WTC11 (cell line): ENCODE results near the gene LCE1D.

ENCODE experiments used
- ESRRA ChIP-seq: sonication (generic); formaldehyde crosslinking; IDR thresholded peaks from 2 replicates; pipeline ENCODE4 v1.8.1; 2022; ENCODE audit warnings: mild to moderate bottlenecking, missing genetic modification reagents, borderline replicate concordance
- GRHL2 ChIP-seq: fragments of 250-450 bp; sonication (Bioruptor Pico); IDR thresholded peaks from 2 replicates; pipeline ENCODE4 v1.8.0; 2022; ENCODE audit warnings: mild to moderate bottlenecking, moderate library complexity; ENCODE audit not compliant: insufficient replicate concordance, severe bottlenecking
- JUN ChIP-seq: sonication (generic); formaldehyde crosslinking; IDR thresholded peaks from 2 replicates; pipeline ENCODE4 v1.8.0; 2023; ENCODE audit warnings: mild to moderate bottlenecking, missing genetic modification reagents
- NFYB ChIP-seq: sonication (generic); formaldehyde crosslinking; conservative IDR thresholded peaks from 2 replicates; pipeline ENCODE4 v1.8.0; 2022; ENCODE audit warnings: low read depth, missing genetic modification reagents
- ZNF138 ChIP-seq: sonication (generic); formaldehyde crosslinking; conservative IDR thresholded peaks from 2 replicates; pipeline ENCODE4 v1.8.1; 2022; ENCODE audit warnings: mild to moderate bottlenecking, moderate library complexity, missing genetic modification reagents
- TF ChIP-seq, protein P1 (sequence below): fragments of 200-600 bp; IDR thresholded peaks from 2 replicates; pipeline ENCODE4 v1.8.0; 2022; ENCODE audit warnings: antibody characterized with exemption
- TF ChIP-seq, protein P2 (sequence below): sonication (generic); formaldehyde crosslinking; IDR thresholded peaks from 2 replicates; pipeline ENCODE4 v1.8.0; 2022; ENCODE audit warnings: mild to moderate bottlenecking, missing genetic modification reagents
- TF ChIP-seq, protein P3 (sequence below): sonication (generic); formaldehyde crosslinking; IDR thresholded peaks from 2 replicates; pipeline ENCODE4 v1.8.0; 2022; ENCODE audit warnings: mild to moderate bottlenecking, missing genetic modification reagents
- TF ChIP-seq, protein P4 (sequence below): sonication (generic); formaldehyde crosslinking; conservative IDR thresholded peaks from 2 replicates; pipeline ENCODE4 v1.8.1; 2022; ENCODE audit warnings: mild to moderate bottlenecking, missing genetic modification reagents
- TF ChIP-seq, protein P5 (sequence below): sonication (generic); formaldehyde crosslinking; IDR thresholded peaks from 2 replicates; pipeline ENCODE4 v1.8.0; 2023; ENCODE audit warnings: missing genetic modification reagents, mild to moderate bottlenecking, borderline replicate concordance

DNA sequence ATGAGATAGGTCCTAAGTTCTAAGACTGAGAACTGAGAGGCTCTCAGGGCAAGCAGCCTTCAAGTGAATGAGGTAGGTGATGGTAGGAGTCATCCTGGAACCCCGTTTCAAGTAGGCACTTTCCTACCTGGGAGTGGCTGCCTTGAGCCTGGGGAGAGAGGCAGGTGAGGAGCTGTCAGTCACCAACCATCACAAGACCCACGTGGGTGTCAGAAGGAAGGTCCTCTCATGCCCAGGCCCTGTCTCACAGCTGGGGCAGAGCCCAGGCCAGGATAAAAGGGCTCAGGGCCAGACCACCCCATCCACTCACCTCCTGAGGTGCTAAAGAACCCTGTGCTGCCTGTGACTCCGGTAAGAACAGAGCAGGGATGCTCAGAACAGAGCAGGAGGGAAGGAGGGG is at the start of gene LCE1D:
- TF ChIP-seq, protein P1, sequence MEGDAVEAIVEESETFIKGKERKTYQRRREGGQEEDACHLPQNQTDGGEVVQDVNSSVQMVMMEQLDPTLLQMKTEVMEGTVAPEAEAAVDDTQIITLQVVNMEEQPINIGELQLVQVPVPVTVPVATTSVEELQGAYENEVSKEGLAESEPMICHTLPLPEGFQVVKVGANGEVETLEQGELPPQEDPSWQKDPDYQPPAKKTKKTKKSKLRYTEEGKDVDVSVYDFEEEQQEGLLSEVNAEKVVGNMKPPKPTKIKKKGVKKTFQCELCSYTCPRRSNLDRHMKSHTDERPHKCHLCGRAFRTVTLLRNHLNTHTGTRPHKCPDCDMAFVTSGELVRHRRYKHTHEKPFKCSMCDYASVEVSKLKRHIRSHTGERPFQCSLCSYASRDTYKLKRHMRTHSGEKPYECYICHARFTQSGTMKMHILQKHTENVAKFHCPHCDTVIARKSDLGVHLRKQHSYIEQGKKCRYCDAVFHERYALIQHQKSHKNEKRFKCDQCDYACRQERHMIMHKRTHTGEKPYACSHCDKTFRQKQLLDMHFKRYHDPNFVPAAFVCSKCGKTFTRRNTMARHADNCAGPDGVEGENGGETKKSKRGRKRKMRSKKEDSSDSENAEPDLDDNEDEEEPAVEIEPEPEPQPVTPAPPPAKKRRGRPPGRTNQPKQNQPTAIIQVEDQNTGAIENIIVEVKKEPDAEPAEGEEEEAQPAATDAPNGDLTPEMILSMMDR: no peak
- no peak for TF ChIP-seq ESRRA (CRISPR knock-in tag)
- no peak for TF ChIP-seq GRHL2
- TF ChIP-seq, protein P2, sequence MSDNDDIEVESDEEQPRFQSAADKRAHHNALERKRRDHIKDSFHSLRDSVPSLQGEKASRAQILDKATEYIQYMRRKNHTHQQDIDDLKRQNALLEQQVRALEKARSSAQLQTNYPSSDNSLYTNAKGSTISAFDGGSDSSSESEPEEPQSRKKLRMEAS (CRISPR knock-in tag): no peak
- TF ChIP-seq, protein P3, sequence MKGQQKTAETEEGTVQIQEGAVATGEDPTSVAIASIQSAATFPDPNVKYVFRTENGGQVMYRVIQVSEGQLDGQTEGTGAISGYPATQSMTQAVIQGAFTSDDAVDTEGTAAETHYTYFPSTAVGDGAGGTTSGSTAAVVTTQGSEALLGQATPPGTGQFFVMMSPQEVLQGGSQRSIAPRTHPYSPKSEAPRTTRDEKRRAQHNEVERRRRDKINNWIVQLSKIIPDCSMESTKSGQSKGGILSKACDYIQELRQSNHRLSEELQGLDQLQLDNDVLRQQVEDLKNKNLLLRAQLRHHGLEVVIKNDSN: no peak
- no peak for TF ChIP-seq NFYB
- TF ChIP-seq JUN (CRISPR knock-in tag): no peak
- no peak for TF ChIP-seq ZNF138 (CRISPR knock-in tag)
- TF ChIP-seq, protein P4, sequence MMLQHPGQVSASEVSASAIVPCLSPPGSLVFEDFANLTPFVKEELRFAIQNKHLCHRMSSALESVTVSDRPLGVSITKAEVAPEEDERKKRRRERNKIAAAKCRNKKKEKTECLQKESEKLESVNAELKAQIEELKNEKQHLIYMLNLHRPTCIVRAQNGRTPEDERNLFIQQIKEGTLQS (CRISPR knock-in tag): no peak
- TF ChIP-seq, protein P5, sequence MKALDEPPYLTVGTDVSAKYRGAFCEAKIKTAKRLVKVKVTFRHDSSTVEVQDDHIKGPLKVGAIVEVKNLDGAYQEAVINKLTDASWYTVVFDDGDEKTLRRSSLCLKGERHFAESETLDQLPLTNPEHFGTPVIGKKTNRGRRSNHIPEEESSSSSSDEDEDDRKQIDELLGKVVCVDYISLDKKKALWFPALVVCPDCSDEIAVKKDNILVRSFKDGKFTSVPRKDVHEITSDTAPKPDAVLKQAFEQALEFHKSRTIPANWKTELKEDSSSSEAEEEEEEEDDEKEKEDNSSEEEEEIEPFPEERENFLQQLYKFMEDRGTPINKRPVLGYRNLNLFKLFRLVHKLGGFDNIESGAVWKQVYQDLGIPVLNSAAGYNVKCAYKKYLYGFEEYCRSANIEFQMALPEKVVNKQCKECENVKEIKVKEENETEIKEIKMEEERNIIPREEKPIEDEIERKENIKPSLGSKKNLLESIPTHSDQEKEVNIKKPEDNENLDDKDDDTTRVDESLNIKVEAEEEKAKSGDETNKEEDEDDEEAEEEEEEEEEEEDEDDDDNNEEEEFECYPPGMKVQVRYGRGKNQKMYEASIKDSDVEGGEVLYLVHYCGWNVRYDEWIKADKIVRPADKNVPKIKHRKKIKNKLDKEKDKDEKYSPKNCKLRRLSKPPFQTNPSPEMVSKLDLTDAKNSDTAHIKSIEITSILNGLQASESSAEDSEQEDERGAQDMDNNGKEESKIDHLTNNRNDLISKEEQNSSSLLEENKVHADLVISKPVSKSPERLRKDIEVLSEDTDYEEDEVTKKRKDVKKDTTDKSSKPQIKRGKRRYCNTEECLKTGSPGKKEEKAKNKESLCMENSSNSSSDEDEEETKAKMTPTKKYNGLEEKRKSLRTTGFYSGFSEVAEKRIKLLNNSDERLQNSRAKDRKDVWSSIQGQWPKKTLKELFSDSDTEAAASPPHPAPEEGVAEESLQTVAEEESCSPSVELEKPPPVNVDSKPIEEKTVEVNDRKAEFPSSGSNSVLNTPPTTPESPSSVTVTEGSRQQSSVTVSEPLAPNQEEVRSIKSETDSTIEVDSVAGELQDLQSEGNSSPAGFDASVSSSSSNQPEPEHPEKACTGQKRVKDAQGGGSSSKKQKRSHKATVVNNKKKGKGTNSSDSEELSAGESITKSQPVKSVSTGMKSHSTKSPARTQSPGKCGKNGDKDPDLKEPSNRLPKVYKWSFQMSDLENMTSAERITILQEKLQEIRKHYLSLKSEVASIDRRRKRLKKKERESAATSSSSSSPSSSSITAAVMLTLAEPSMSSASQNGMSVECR (CRISPR knock-in tag): no peak
